Heart left ventricle (tissue), 13 donors: Measurements from ENCODE around the gene LYZL6.

Experiments used
- CTCF ChIP-seq, 12 donors: fragments of 200-600 bp; sonication (generic) in 4 of 12; IDR thresholded peaks; one replicate each; pipeline versions ENCODE4 v1.5.0 to v1.8.0; 2018 to 2022; ENCODE audit warnings: antibody characterized with exemption in 12 of 12, mild to moderate bottlenecking in 5 of 12
- POLR2A ChIP-seq, 2 donors: fragments of 450-650 bp; IDR thresholded peaks; one replicate each; pipeline ENCODE4 v1.6.1; 2017; ENCODE audit warnings: antibody characterized with exemption in 2 of 2, mild to moderate bottlenecking in 2 of 2, moderate library complexity in 2 of 2
- donor health status: ischemic (EF 13 %, LVEDD 7.1; RV severe dilation, severe dysfunction).
- donor health status: DM: no; HTN: yes; CAD: no.
- donor health status: DM: no; HTN: no; CAD: no.
- donor health status: ischemic (EF 25% LVEDD 6.9; RV normal size, moderate dysfunction).
- donor health status: ischemic (EF 25% LVEDD 5.7; RV mildly dilated, moderate dysfunction).
- donor health status: ischemic (EF 35%, LVEDD 5.7; RV mildly dilated, moderate dysfunction).
- donor health status: nonischemic (EF 11% LVEDD 7.7; RV severe dilation, severe dysfunction).
- donor health status: DM: yes; HTN: yes; CAD: no.
- donor health status: PGD.
- donor health status: ischemic (EF 29% LVEDD 5.4; RV normal size, mild dysfunction).
- donor health status: nonischemic (EF 23%, LVEDD 6.1; RV moderate dilation, normal function).

DNA sequence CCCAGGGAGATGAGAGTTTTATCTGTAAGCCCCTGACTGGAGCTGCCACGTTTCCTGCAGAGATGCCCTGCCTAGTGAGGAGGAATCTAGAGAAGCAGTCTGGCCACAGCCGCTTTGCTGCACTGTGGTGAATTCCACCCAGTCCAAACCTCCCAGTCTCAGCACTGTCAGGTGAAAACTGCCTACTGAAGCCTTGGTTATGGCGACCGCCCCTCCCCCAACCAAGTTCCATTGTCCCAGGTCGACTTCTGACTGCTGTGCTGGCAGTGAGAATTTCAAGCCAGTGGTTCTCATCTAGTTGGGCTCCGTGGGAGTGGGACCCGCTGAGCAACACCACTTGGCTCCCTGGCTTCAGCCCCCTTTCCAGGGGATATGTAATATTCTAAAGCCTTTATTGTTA, 10.2 kb upstream of the LYZL6 start:
- no peak for TF ChIP-seq POLR2A (IDR thresholded peaks at IDR 0.05)
- TF ChIP-seq CTCF (IDR thresholded peaks at IDR 0.05) = no peak
